ENCODE results near the gene DNAJA4.

DNAJA4 gene

DNA sequence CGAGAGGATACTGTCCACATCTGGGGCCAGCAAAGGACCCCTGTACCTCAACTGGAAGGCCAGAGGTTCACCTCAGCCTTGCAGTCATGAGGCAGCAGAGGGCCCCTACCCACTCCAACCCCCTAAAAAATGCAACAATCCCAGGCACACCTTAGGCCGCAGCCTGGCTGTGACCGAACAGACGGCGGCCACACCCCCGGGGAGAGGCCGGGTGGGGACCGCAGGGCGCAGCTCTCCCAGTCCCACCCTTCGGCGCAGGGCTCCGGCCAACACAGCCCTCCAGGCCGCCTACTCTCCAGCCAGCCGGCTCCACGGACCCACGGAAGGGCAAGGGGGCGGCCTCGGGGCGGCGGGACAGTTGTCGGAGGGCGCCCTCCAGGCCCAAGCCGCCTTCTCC, 457 bp upstream of the DNAJA4 start:
- H3K27me3 ChIP-seq (ENCODE audit: insufficient read depth, insufficient read length): no peaks in the 10 kb centered on the region
- no peaks in the 10 kb centered on the region for H3K36me3 ChIP-seq (ENCODE audit: insufficient read depth, insufficient read length, low read length)
- no peak overlapping the region for H3K4me3 ChIP-seq (ENCODE audit: insufficient read length, low read depth)
- no peaks in the 10 kb centered on the region for H3K4me1 ChIP-seq (ENCODE audit: insufficient read depth, insufficient read length)
- no peak for DNase-seq (ENCODE audit: low read depth, low spot score)
- no peak for TF ChIP-seq ZNF274 (IDR thresholded peaks at IDR 0.05; ENCODE audit: low read depth, low read length)
- no peak for TF ChIP-seq SUZ12 (IDR thresholded peaks at IDR 0.05; ENCODE audit: extremely low read depth, insufficient read depth, insufficient read length)
- TF ChIP-seq YY1 (IDR thresholded peaks at IDR 0.05; ENCODE audit: insufficient read depth, insufficient read length): no peak
- H3K9ac ChIP-seq (ENCODE audit: insufficient read length, low read depth): no peak overlapping the region
- peaks cover 7% of the 10 kb centered on the region; the same call in 1 of the 2 replicates for H3K9me3 ChIP-seq (ENCODE audit: insufficient read depth, low read length)

GRCh38 chr15:78265137-78265460, 737 bp downstream of the DNAJA4 start:
- Histone ChIP-seq H3K9ac (ENCODE audit: insufficient read length, low read depth) (no peak overlapping the region), H3K4me1 (ENCODE audit: insufficient read depth, insufficient read length) (no peaks in the 10 kb centered on the region), H3K9me3 (ENCODE audit: insufficient read depth, low read length) (peaks cover under 1% of the 10 kb centered on the region; the same call in 1 of the 2 replicates), H3K36me3 (ENCODE audit: insufficient read depth, insufficient read length, low read length) (no peaks in the 10 kb centered on the region), H3K27me3 (ENCODE audit: insufficient read depth, insufficient read length) (no peaks in the 10 kb centered on the region), H3K4me3 (ENCODE audit: insufficient read length, low read depth) (no peak overlapping the region)
- no peak for DNase-seq (ENCODE audit: low read depth, low spot score)
- TF ChIP-seq ZNF274 (IDR thresholded peaks at IDR 0.05; ENCODE audit: low read depth, low read length) (no peak), SUZ12 (IDR thresholded peaks at IDR 0.05; ENCODE audit: extremely low read depth, insufficient read depth, insufficient read length) (no peak), YY1 (IDR thresholded peaks at IDR 0.05; ENCODE audit: insufficient read depth, insufficient read length) (no peak)

DNA sequence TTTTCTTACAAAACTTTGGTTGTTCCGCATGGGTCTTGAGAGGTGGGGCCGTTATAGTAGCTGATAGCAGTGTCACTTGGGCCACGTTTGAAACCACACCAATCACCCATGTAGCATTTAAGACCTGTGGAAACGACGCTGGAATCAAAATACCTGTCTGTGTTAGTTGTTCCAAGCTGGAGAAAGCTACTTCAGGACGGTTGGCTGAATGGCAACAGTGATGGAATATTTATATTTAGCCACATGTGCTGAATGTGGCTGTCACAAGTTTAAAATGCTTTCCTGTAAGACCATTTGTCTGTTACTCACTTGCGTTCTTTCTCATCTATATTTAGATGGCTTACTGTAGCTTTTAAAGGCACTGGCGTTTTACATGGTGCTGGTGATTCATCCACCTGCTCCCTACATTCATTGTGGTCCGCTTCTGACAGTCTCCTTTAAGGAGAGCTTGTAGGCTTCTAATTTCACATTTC, 1.4 kb downstream of the DNAJA4 start:
- no peak overlapping the region for H3K9ac ChIP-seq (ENCODE audit: insufficient read length, low read depth)
- TF ChIP-seq SUZ12 (IDR thresholded peaks at IDR 0.05; ENCODE audit: extremely low read depth, insufficient read depth, insufficient read length) (no peak), YY1 (IDR thresholded peaks at IDR 0.05; ENCODE audit: insufficient read depth, insufficient read length) (no peak), ZNF274 (IDR thresholded peaks at IDR 0.05; ENCODE audit: low read depth, low read length) (no peak)
- H3K4me1 ChIP-seq (ENCODE audit: insufficient read depth, insufficient read length): no peaks in the 10 kb centered on the region
- H3K36me3 ChIP-seq (ENCODE audit: insufficient read depth, insufficient read length, low read length): no peaks in the 10 kb centered on the region
- H3K9me3 ChIP-seq (ENCODE audit: insufficient read depth, low read length): no peaks in the 10 kb centered on the region
- no peaks in the 10 kb centered on the region for H3K27me3 ChIP-seq (ENCODE audit: insufficient read depth, insufficient read length)
- DNase-seq (ENCODE audit: low read depth, low spot score): no peak
- H3K4me3 ChIP-seq (ENCODE audit: insufficient read length, low read depth): no peak overlapping the region

GRCh38 chr15:78266229-78266628, 1.9 kb downstream of the DNAJA4 start:
- TF ChIP-seq YY1 (IDR thresholded peaks at IDR 0.05; ENCODE audit: insufficient read depth, insufficient read length) (no peak), ZNF274 (IDR thresholded peaks at IDR 0.05; ENCODE audit: low read depth, low read length) (no peak), SUZ12 (IDR thresholded peaks at IDR 0.05; ENCODE audit: extremely low read depth, insufficient read depth, insufficient read length) (no peak)
- no peak for DNase-seq (ENCODE audit: low read depth, low spot score)
- Histone ChIP-seq H3K9me3 (ENCODE audit: insufficient read depth, low read length) (no peaks in the 10 kb centered on the region), H3K4me1 (ENCODE audit: insufficient read depth, insufficient read length) (no peaks in the 10 kb centered on the region), H3K27me3 (ENCODE audit: insufficient read depth, insufficient read length) (no peaks in the 10 kb centered on the region), H3K36me3 (ENCODE audit: insufficient read depth, insufficient read length, low read length) (no peaks in the 10 kb centered on the region), H3K9ac (ENCODE audit: insufficient read length, low read depth) (no peak overlapping the region), H3K4me3 (ENCODE audit: insufficient read length, low read depth) (no peak overlapping the region)

DNA sequence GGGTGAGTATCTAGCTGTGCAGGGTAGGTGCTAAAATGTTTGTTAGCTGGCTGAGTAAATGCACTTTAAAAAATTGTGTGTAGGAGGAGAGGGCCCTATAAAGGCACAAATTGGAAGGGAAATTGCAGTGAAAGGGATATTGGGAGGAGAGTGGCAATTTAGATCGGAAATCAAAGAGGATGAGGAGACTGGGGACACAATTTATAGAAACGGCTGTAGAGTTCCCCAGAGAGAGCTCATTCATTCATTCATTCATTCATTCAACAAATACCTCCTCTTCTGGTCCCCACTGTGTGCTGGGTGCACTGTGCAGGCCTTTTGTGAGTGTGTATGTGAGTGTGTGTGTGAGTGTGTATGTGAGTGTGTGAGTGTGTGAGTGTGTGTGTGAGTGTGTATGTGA, 2.4 kb downstream of the DNAJA4 start:
- Histone ChIP-seq H3K9ac (ENCODE audit: insufficient read length, low read depth) (no peak overlapping the region), H3K4me1 (ENCODE audit: insufficient read depth, insufficient read length) (no peaks in the 10 kb centered on the region), H3K9me3 (ENCODE audit: insufficient read depth, low read length) (no peaks in the 10 kb centered on the region), H3K27me3 (ENCODE audit: insufficient read depth, insufficient read length) (no peaks in the 10 kb centered on the region), H3K4me3 (ENCODE audit: insufficient read length, low read depth) (no peak overlapping the region), H3K36me3 (ENCODE audit: insufficient read depth, insufficient read length, low read length) (no peaks in the 10 kb centered on the region)
- no peak for TF ChIP-seq YY1 (IDR thresholded peaks at IDR 0.05; ENCODE audit: insufficient read depth, insufficient read length)
- no peak for TF ChIP-seq SUZ12 (IDR thresholded peaks at IDR 0.05; ENCODE audit: extremely low read depth, insufficient read depth, insufficient read length)
- TF ChIP-seq ZNF274 (IDR thresholded peaks at IDR 0.05; ENCODE audit: low read depth, low read length): no peak
- no peak for DNase-seq (ENCODE audit: low read depth, low spot score)

- Histone ChIP-seq H3K4me3 (ENCODE audit: insufficient read length, low read depth) (no peak overlapping the region), H3K9me3 (ENCODE audit: insufficient read depth, low read length) (no peaks in the 10 kb centered on the region), H3K36me3 (ENCODE audit: insufficient read depth, insufficient read length, low read length) (peaks cover under 1% of the 10 kb centered on the region), H3K4me1 (ENCODE audit: insufficient read depth, insufficient read length) (peaks cover 6% of the 10 kb centered on the region), H3K9ac (ENCODE audit: insufficient read length, low read depth) (no peak overlapping the region), H3K27me3 (ENCODE audit: insufficient read depth, insufficient read length) (no peaks in the 10 kb centered on the region)
- TF ChIP-seq SUZ12 (IDR thresholded peaks at IDR 0.05; ENCODE audit: extremely low read depth, insufficient read depth, insufficient read length) (no peak), ZNF274 (IDR thresholded peaks at IDR 0.05; ENCODE audit: low read depth, low read length) (no peak), YY1 (IDR thresholded peaks at IDR 0.05; ENCODE audit: insufficient read depth, insufficient read length) (no peak)
- DNase-seq (ENCODE audit: low read depth, low spot score): no peak
These were observed 8.0 kb downstream of the DNAJA4 start for GRCh38 chr15:78272316-78272715.

DNA sequence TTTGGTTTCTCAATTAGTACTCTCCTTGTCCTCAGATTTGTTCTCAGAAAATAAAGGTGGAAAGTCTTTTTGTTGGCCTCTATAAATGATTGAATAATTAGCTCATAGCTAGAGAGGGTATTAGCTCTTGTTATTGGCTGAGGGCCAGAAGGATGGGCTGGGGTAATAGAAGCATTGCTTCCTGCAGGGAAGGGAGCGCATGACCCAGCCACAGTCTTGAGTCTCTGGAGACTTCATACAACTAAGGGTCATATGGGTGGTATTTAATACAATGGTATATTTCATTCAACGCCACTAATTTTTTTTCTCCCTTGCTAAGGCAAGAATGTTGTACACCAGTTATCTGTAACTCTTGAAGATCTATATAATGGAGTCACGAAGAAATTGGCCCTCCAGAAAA, 8.4 kb downstream of the DNAJA4 start:
- Histone ChIP-seq H3K27me3 (ENCODE audit: insufficient read depth, insufficient read length) (no peaks in the 10 kb centered on the region), H3K4me3 (ENCODE audit: insufficient read length, low read depth) (no peak overlapping the region), H3K9ac (ENCODE audit: insufficient read length, low read depth) (no peak overlapping the region), H3K9me3 (ENCODE audit: insufficient read depth, low read length) (no peaks in the 10 kb centered on the region), H3K36me3 (ENCODE audit: insufficient read depth, insufficient read length, low read length) (peaks cover 5% of the 10 kb centered on the region), H3K4me1 (ENCODE audit: insufficient read depth, insufficient read length) (peaks cover 6% of the 10 kb centered on the region)
- no peak for DNase-seq (ENCODE audit: low read depth, low spot score)
- TF ChIP-seq YY1 (IDR thresholded peaks at IDR 0.05; ENCODE audit: insufficient read depth, insufficient read length): no peak
- TF ChIP-seq SUZ12 (IDR thresholded peaks at IDR 0.05; ENCODE audit: extremely low read depth, insufficient read depth, insufficient read length): no peak
- TF ChIP-seq ZNF274 (IDR thresholded peaks at IDR 0.05; ENCODE audit: low read depth, low read length): no peak

Measured in NT2/D1 (cell line).